ENCODE measurements around the gene DROSHA.

The DROSHA gene

GRCh38 chr5:31568302-31568835 is 36.5 kb upstream of the DROSHA start:
- no peak for TF ChIP-seq CTCF (IDR thresholded peaks at IDR 0.05)

- TF ChIP-seq CTCF (IDR thresholded peaks at IDR 0.05): no peak
Measured at GRCh38 chr5:31563216-31563615, 31.3 kb upstream of the DROSHA start.

- no peak for TF ChIP-seq CTCF (IDR thresholded peaks at IDR 0.05)
Measured at GRCh38 chr5:31561946-31562345, 30.1 kb upstream of the DROSHA start.

- no peak for TF ChIP-seq CTCF (IDR thresholded peaks at IDR 0.05)
Measured at GRCh38 chr5:31559942-31560341, 28.0 kb upstream of the DROSHA start.

- no peak for TF ChIP-seq CTCF (IDR thresholded peaks at IDR 0.05)
Measured at GRCh38 chr5:31556461-31556860, 24.6 kb upstream of the DROSHA start.

- TF ChIP-seq CTCF (IDR thresholded peaks at IDR 0.05): no peak
Measured at GRCh38 chr5:31554552-31554951, 22.7 kb upstream of the DROSHA start.

GRCh38 chr5:31553863-31554262 is 22.0 kb upstream of the DROSHA start:
- no peak for TF ChIP-seq CTCF (IDR thresholded peaks at IDR 0.05)

- TF ChIP-seq CTCF (IDR thresholded peaks at IDR 0.05): no peak; the same call in 1 of the 2 replicates
Measured at GRCh38 chr5:31551878-31552277, 20.0 kb upstream of the DROSHA start.

Measured in LNCAP (cell line).